IMR-90 (cell line): ENCODE data around the gene HCFC1. TPM values are rescaled to one million over a fixed set of nuclear protein-coding genes. Genes with fewer than 3 reads are reported as not detected.
"Not testable (repeated sequence)": the region's sequence is repeated elsewhere in the genome, so short reads cannot be mapped to it uniquely, and the experiment has no call there.

Experiments used
- ATAC-seq: fragments of 200-7000 bp; cut with Tn5 transposase; 2 replicates; pipeline ENCODE4 v1.9.1; 2020; ENCODE audit warnings: low read depth, mild to moderate bottlenecking, moderate library complexity
- BruUV-seq: library from RNA; stranded (reverse); fragments of 400-500 nt; replicated peaks from 2 replicates; lab custom pipeline; 2021; lab: Mats Ljungman, UMichigan
- CTCF ChIA-PET: fragments of 300-600 bp; formaldehyde crosslinking; extraction: SDS; loops from one replicate; lab custom pipeline; 2021; ENCODE audit warnings: antibody characterized with exemption; lab: Yijun Ruan, JAX
- POLR2A ChIA-PET: fragments of 300-600 bp; sonication (Branson Sonifier 250); formaldehyde crosslinking; loops from one replicate; lab custom pipeline; 2022; ENCODE audit warnings: antibody characterized with exemption; ENCODE audit not compliant: unreplicated experiment; lab: Charles Lee
- DNase-seq: peaks from one replicate; pipeline ENCODE4 v3.0.0; 2013
- H2AFZ ChIP-seq: replicated peaks from 2 replicates; pipeline ENCODE3; 2013; ENCODE audit warnings: low read length, mild to moderate bottlenecking; ENCODE audit not compliant: poor library complexity
- H2AK5ac ChIP-seq: 2 replicates; pipeline ENCODE4 v1.6.1; 2013; ENCODE audit warnings: low read depth, low read length, inconsistent platforms
- H2AK9ac ChIP-seq: replicated peaks from 2 replicates; pipeline ENCODE3; 2013; ENCODE audit warnings: mild to moderate bottlenecking, low read depth, low read length, moderate library complexity; ENCODE audit not compliant: poor library complexity
- H2BK120ac ChIP-seq: 2 replicates; pipeline ENCODE4 v1.6.1; 2013; ENCODE audit warnings: low read depth, low read length, inconsistent platforms
- H2BK15ac ChIP-seq: 3 replicates; pipeline ENCODE4 v1.6.1; 2013; ENCODE audit warnings: low read depth, low read length, inconsistent platforms
- H2BK20ac ChIP-seq: 2 replicates; pipeline ENCODE4 v1.6.1; 2013; ENCODE audit warnings: low read depth, mild to moderate bottlenecking, inconsistent platforms, low read length, moderate library complexity
- H2BK5ac ChIP-seq: 2 replicates; pipeline ENCODE4 v1.6.1; 2013; ENCODE audit warnings: mild to moderate bottlenecking, low read depth, low read length, inconsistent platforms; ENCODE audit not compliant: poor library complexity, severe bottlenecking
- H3K14ac ChIP-seq: replicated peaks from 2 replicates; pipeline ENCODE4 v1.6.1; 2013; ENCODE audit warnings: low read depth, low read length, inconsistent platforms
- H3K18ac ChIP-seq: 2 replicates; pipeline ENCODE4 v1.6.1; 2013; ENCODE audit warnings: low read depth, low read length, control low read depth
- H3K23ac ChIP-seq: 2 replicates; pipeline ENCODE4 v1.6.1; 2013; ENCODE audit warnings: low read depth, low read length, inconsistent platforms
- H3K27ac ChIP-seq: 2 replicates; pipeline ENCODE4 v1.5.1; 2013; ENCODE audit warnings: mild to moderate bottlenecking, control low read depth, low read length; ENCODE audit not compliant: insufficient read depth
- H3K27me3 ChIP-seq: 2 replicates; pipeline ENCODE4 v1.6.1; 2013; ENCODE audit warnings: low read length; ENCODE audit not compliant: control insufficient read depth, insufficient read depth
- H3K36me3 ChIP-seq: 2 replicates; pipeline ENCODE4 v1.6.1; 2013; ENCODE audit warnings: low read length, mixed read lengths; ENCODE audit not compliant: control insufficient read depth, insufficient read depth
- H3K4ac ChIP-seq: 2 replicates; pipeline ENCODE4 v1.6.1; 2013; ENCODE audit warnings: low read depth, low read length, inconsistent platforms
- H3K4me1 ChIP-seq: 2 replicates; pipeline ENCODE4 v1.6.1; 2013; ENCODE audit warnings: low read length, mixed read lengths; ENCODE audit not compliant: control insufficient read depth, insufficient read depth
- H3K4me2 ChIP-seq: 2 replicates; pipeline ENCODE4 v1.6.1; 2013; ENCODE audit warnings: low read depth, mild to moderate bottlenecking, control low read depth, low read length, moderate library complexity
- H3K4me3 ChIP-seq: 2 replicates; pipeline ENCODE4 v1.5.1; 2013; ENCODE audit warnings: low read depth, mild to moderate bottlenecking, control low read depth, low read length, moderate library complexity; ENCODE audit not compliant: insufficient read depth
- H3K56ac ChIP-seq: 2 replicates; pipeline ENCODE4 v1.6.1; 2013; ENCODE audit warnings: low read length, inconsistent platforms; ENCODE audit not compliant: insufficient read depth; ENCODE audit errors: extremely low read depth
- H3K79me1 ChIP-seq, 2 experiments: 2 replicates each; pipeline ENCODE4 v1.6.1; 2013; ENCODE audit warnings: low read length in 2 of 2, inconsistent platforms in 1 of 2, low read depth in 1 of 2
- H3K9ac ChIP-seq: 2 replicates; pipeline ENCODE4 v1.6.1; 2013; ENCODE audit warnings: low read depth, low read length, control low read depth
- H3K9me1 ChIP-seq: 2 replicates; pipeline ENCODE4 v1.6.1; 2013; ENCODE audit warnings: low read length, inconsistent platforms; ENCODE audit not compliant: insufficient read depth
- H3K9me3 ChIP-seq: 2 replicates; pipeline ENCODE4 v1.6.1; 2013; ENCODE audit warnings: low read length; ENCODE audit not compliant: control insufficient read depth, insufficient read depth
- H4K20me1 ChIP-seq: 2 replicates; pipeline ENCODE4 v1.6.1; 2013; ENCODE audit warnings: low read length, inconsistent platforms; ENCODE audit not compliant: insufficient read depth
- H4K5ac ChIP-seq: 2 replicates; pipeline ENCODE4 v1.6.1; 2013; ENCODE audit warnings: mild to moderate bottlenecking, low read depth, low read length, control low read depth
- H4K8ac ChIP-seq, 2 experiments: 2 replicates each; pipeline ENCODE4 v1.6.1; 2013; ENCODE audit warnings: low read depth in 2 of 2, low read length in 2 of 2, control low read depth in 1 of 2, inconsistent platforms in 1 of 2
- H4K91ac ChIP-seq: 2 replicates; pipeline ENCODE4 v1.6.1; 2013; ENCODE audit warnings: low read depth, low read length, inconsistent platforms; ENCODE audit not compliant: insufficient read depth
- WGBS, 2 experiments: methylation state at CpG; one replicate each; pipeline versions ENCODE4 v1.1.5 to v1.1.7; 2013; ENCODE audit warnings: missing lambda C conversion rate in 2 of 2; ENCODE audit not compliant: insufficient read length in 1 of 2; ENCODE audit errors: extremely low coverage in 2 of 2; 5-methylcytosine and 5-hydroxymethylcytosine counted together
- dilution Hi-C: fragments of 300-500 bp; cut with HindIII; formaldehyde crosslinking; loops from one replicate; pipeline ENCODE4 v1.14.3; 2018; ENCODE audit warnings: low sequenced_read_pairs; ENCODE audit not compliant: unreplicated experiment
- in situ Hi-C: fragments of 300-500 bp; cut with MboI; formaldehyde crosslinking; loops from 3 replicates; pipeline ENCODE4 v1.14.3; 2019; ENCODE audit warnings: low sequenced_read_pairs, inconsistent platforms, mixed read lengths
- intact Hi-C: fragments of 100-400 bp; cut with micrococcal nuclease; formaldehyde crosslinking; loops from 2 replicates; pipeline ENCODE4 v1.10.0; 2022
- polyA plus RNA-seq, 3 experiments: library from polyadenylated mRNA; depleted of rRNA; stranded (reverse); fragments of >200 nt; gene quantifications; 2 replicates each; pipeline ENCODE4 v1.2.3, GENCODE V29; 2012; ENCODE audit warnings: low replicate concordance in 1 of 3
- total RNA-seq: library from RNA; depleted of rRNA; stranded (reverse); fragments of >200 nt; gene quantifications from 2 replicates; pipeline ENCODE4 v1.2.3, GENCODE V29; 2012

The HCFC1 gene
- total and polyA plus RNA-seq, 2 of the 4 experiments (the other 2 are of a cell fraction): 3.2 to 17.6 TPM

DNA sequence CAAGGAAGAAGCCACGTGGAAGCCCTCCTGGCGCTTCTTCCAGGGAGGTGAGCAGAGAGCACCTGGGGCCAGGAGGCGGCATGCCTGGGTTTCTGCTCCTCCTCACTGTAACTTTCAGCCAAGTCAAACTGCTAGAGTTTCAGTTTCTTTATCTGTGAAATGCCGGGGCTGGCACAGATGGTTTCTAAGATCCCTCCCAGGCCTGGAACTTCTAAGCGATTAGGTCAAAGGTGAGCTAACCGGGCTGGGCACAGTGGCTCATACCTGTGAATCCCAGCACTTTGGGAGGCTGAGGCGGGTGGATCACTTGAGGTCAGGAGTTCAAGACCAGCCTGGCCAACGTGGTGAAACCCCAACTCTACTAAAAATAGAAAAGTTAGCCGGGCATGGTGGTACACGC lies 8.8 kb upstream of the HCFC1 start:
- 90% methylated on average over 2 of the region's 10 CpGs; no CpG with 5 or more reads in 1 of the 2 experiments for WGBS, 2 experiments
- not testable (repeated sequence) for H2AFZ ChIP-seq

More for the DNA sequence above, 8.8 kb upstream of the HCFC1 start:
- H2BK15ac ChIP-seq, H3K18ac ChIP-seq, H4K20me1 ChIP-seq, H4K5ac ChIP-seq, H3K9me1 ChIP-seq, H2BK120ac ChIP-seq, H3K4ac ChIP-seq, in situ Hi-C loops, POLR2A ChIA-PET, H3K14ac ChIP-seq, BruUV-seq, H3K4me2 ChIP-seq, H3K36me3 ChIP-seq, DNase-seq, intact Hi-C loops, CTCF ChIA-PET, H3K79me1 ChIP-seq, H2AK9ac ChIP-seq, H4K8ac ChIP-seq, H3K4me1 ChIP-seq, H3K9me3 ChIP-seq, H3K56ac ChIP-seq, H2BK20ac ChIP-seq, H4K91ac ChIP-seq, ATAC-seq, dilution Hi-C loops, H3K23ac ChIP-seq, H3K4me3 ChIP-seq, H2AK5ac ChIP-seq, H3K27me3 ChIP-seq, H3K9ac ChIP-seq, H2BK5ac ChIP-seq, H3K27ac ChIP-seq: not testable (repeated sequence)
